KBM-7 (cell line): ENCODE results near the gene PJVK.
A peak's percentile ranks its signal among the peaks of the same experiment; 100 is the strongest.
"Not testable (repeated sequence)": the region's sequence is repeated elsewhere in the genome, so short reads cannot be mapped to it uniquely, and the experiment has no call there.

Experiments used
- DNase-seq: peaks from one replicate; pipeline ENCODE4 v3.0.0-alpha.2; 2015
- in situ Hi-C: fragments of 300-500 bp; cut with MboI; formaldehyde crosslinking; loops from 2 replicates; pipeline ENCODE4 v1.14.3; 2020; ENCODE audit warnings: low sequenced_read_pairs, low pct_unique_long_range_greater_than_20kb, mixed read lengths

PJVK gene

GRCh38 chr2:178450774-178451525, at the start of gene PJVK, which contains the start of gene PRKRA:
PJVK (plus strand) TSS chr2:178451378; CDS start chr2:178453410, 2,032 bp downstream.
PRKRA (minus strand) TSS chr2:178451175; CDS start chr2:178451030, 145 bp downstream.
- in situ Hi-C loops = no loop called here
- peak; percentile 96 for DNase-seq

GRCh38 chr2:178401994-178402437, 49.2 kb upstream of the PJVK start:
- in situ Hi-C loops = no loop called here
- DNase-seq = no peak

GRCh38 chr2:178403671-178404306, 47.4 kb upstream of the PJVK start:
- no peak for DNase-seq
- in situ Hi-C loops = no loop called here

GRCh38 chr2:178404368-178404767, 46.8 kb upstream of the PJVK start:
- in situ Hi-C loops = no loop called here
- peak; percentile 45 for DNase-seq

- in situ Hi-C loops = no loop called here
- no peak for DNase-seq
Measured at GRCh38 chr2:178409261-178409660, 41.9 kb upstream of the PJVK start.

GRCh38 chr2:178412047-178412446, 39.1 kb upstream of the PJVK start:
- DNase-seq = no peak
- in situ Hi-C loops = no loop called here

GRCh38 chr2:178412453-178412852, 38.7 kb upstream of the PJVK start:
- in situ Hi-C loops, DNase-seq: not testable (repeated sequence)

- DNase-seq = peak; percentile 90
- in situ Hi-C loops = no loop called here
Measured at GRCh38 chr2:178413472-178414265, 37.5 kb upstream of the PJVK start.

GRCh38 chr2:178414266-178415247, 36.6 kb upstream of the PJVK start:
- in situ Hi-C loops = no loop called here
- peak; percentile 98 for DNase-seq

- in situ Hi-C loops = no loop called here
- DNase-seq = no peak
Measured at GRCh38 chr2:178415979-178416378, 35.2 kb upstream of the PJVK start.

- no peak for DNase-seq
- in situ Hi-C loops = no loop called here
Measured at GRCh38 chr2:178417916-178418315, 33.3 kb upstream of the PJVK start.

GRCh38 chr2:178418426-178418825, 32.8 kb upstream of the PJVK start:
- DNase-seq = no peak
- in situ Hi-C loops = no loop called here

GRCh38 chr2:178419123-178419522, 32.1 kb upstream of the PJVK start:
- DNase-seq = no peak
- in situ Hi-C loops = no loop called here

GRCh38 chr2:178420463-178420999, 30.6 kb upstream of the PJVK start:
- peak; percentile 23 for DNase-seq
- in situ Hi-C loops = no loop called here

- in situ Hi-C loops = no loop called here
- no peak for DNase-seq
Measured at GRCh38 chr2:178422097-178422496, 29.1 kb upstream of the PJVK start.

- in situ Hi-C loops, DNase-seq: not testable (repeated sequence)
Measured at GRCh38 chr2:178423746-178424145, 27.4 kb upstream of the PJVK start.

GRCh38 chr2:178425255-178425827, 25.8 kb upstream of the PJVK start:
- no peak for DNase-seq
- in situ Hi-C loops = no loop called here

GRCh38 chr2:178426388-178426787, 24.8 kb upstream of the PJVK start:
- no peak for DNase-seq
- in situ Hi-C loops = no loop called here
